GM18909 (cell line): ENCODE measurements around the gene GJD4.

ENCODE experiments used
- ATAC-seq: cut with Tn5 transposase; IDR thresholded peaks from one replicate; pipeline ENCODE4 v1.9.1; 2021; ENCODE audit warnings: mild to moderate bottlenecking; ENCODE audit not compliant: unreplicated experiment, poor library complexity

GJD4 gene

DNA sequence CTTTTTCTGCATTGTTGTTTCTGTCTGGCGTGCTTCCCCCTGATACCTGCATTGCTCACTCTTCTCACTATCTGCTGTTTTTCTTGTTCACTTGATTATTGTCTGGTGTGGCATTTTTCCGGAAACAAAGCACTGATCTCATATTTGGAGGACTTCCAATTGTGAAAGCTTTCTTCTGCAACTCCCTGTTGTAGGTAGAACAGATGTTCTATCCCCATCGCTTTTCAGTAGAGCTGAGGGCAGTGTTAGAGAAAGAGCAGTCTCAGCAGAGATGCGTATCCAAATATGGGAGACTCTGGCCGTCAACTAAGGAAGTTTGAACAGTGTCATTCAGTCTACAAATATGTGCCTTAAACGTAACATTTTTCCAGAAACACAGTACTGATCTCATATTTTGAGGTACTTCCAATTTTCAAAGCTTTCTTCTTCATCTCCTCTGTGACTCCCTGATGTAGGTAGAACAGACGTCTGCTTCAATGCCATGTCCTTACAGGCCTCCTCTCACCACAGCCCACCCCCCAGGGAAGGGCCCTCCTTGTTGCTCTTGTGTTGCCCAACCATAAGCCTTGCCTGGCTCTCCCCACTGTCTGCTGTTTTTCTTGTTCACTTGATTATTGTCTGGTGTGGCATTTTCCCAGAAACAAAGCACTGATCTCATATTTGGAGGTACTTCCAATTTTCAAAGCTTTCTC lies 27.1 kb upstream of the GJD4 start:
- ATAC-seq, result no peak

GRCh38 chr10:35578618-35578956 lies 26.6 kb upstream of the GJD4 start:
- no peak for ATAC-seq

- ATAC-seq, result no peak
These were observed 26.0 kb upstream of the GJD4 start for GRCh38 chr10:35579116-35579515.

GRCh38 chr10:35579726-35580422 lies 25.3 kb upstream of the GJD4 start:
- ATAC-seq, result no peak

- ATAC-seq, result no peak
These were observed 24.7 kb upstream of the GJD4 start for GRCh38 chr10:35580423-35580770.

DNA sequence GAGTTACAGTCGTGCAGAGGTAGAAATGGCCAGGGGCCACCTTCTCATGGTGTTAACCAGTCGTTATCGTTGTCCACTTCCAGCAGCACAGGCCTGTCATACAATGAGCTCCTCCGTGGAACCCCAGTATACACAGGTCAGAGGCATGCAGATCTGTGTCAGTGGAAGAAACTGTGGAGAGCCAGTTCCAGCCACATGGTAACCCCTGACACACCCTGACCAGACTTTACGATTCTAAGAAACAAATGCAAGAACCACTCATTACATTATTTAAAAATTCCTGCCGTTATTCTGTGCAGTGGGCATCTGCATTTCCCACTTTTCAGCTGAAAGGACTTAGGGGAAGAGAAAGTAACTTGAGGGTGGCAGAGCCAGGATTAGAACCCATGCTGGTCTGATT lies 23.5 kb upstream of the GJD4 start:
- ATAC-seq, result no peak

GRCh38 chr10:35584946-35585345 lies 20.2 kb upstream of the GJD4 start:
- no peak for ATAC-seq

DNA sequence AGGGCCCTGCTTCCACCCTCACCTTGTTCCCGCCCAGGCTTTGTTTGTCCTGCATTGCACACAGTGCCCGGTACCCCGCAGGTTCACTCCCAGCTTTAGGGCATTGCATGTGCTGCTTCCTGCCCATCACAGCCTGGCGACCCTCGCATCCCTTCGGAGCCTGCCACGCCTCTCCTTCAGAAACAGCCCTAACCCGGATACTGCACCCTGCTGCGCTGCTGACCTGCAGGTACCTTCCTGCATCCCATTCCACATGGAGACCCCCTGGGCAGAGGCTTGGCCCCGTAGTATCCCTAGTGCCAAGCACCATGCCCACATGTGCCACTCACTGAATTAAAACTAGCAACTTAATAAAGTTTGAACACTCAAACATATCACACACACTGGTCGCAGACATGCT lies 19.8 kb upstream of the GJD4 start:
- ATAC-seq, result no peak

DNA sequence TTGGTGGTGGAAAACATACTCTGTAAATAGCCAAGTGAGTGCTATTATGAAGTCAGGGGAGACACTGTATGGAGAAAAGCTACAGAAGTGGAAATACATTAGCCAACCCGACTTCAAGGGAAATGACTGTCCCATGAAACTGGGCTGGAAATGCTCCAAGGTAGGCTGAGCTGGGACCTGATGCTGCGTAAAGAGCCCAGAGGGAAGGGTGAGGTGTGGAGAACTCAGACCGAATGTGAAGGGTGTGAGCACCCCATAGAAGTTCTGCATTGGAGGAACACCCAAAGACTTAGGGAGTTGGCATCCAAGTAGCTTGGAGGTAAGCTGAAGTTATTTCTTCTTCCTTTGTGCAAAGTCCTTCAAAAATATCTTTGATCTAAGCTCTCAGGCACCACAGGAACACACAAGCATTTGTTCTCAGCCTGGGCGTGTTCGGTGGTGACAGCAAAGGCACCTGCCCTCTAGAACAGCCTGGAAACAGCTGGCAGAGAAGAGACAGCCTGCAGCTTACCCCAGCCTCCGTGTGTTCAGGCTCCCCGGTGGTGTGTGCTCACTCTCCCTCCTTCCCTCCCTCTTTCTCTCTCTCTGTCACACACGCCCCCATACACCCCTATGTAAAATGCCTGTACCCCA lies 19.1 kb upstream of the GJD4 start:
- no peak for ATAC-seq

GRCh38 chr10:35588836-35589235 lies 16.3 kb upstream of the GJD4 start:
- no peak for ATAC-seq

DNA sequence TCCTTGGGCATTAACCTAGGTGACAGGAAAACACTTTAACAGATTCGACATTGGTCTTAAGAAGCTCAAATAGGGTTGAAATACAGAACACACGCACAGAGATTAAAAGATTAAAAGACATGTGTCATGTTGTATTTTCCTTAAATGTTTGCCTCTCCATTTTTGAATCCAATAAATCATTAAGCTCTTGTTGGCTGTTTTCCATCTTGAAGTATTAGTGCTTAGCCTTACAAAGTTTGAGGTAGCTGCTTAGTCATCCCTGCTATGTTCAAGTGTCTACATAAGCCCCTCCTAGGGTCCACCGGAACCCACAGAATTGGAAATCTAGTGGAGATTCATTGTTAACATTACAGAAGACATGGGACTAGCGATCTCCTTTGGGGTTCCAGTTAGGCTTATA lies 12.7 kb upstream of the GJD4 start:
- no peak for ATAC-seq

DNA sequence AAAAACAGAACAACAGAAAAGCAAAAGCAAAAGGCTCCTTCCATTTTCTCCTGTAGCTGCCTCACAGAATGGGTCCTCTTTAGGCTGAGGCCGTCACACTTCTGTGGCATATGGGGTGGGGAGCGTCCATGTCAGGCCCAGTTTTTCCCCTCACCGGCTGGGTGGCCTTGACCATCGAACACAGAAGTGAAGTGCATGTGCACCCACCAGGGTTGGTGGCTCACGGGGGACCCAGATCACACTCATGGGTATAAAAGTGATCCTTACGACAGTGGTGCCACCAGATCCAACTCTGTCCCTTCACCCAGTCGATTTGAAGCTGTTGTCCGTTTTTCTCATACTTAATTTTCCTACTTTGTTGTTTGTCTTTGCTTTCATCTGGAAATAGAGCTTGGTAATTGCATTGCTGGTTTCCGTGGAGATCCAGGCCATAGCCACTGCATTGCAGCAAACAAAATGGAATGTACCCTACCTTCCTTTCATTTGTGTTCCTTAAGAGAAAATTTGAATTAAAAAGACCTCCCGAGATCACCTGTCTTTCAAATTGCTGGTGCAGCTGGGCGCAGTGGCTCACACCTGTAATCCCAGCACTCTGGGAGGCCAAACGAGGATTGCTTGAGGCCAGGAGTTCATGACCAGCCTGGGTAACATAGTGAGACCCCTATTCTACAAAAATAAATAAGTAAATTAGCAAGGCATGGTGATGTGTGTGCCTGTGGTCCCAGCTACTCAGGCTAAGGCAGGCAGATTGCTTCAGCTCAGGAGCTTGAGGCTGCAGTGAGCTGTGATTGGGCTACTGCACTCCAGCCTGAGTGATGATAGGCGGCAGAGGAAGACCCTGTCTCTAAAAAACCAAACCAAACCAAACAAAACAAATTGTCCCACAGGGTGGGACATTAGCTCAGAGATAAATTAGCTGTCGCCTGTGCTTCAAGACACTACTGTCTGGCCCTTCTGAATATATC lies 10.7 kb upstream of the GJD4 start:
- no peak for ATAC-seq

DNA sequence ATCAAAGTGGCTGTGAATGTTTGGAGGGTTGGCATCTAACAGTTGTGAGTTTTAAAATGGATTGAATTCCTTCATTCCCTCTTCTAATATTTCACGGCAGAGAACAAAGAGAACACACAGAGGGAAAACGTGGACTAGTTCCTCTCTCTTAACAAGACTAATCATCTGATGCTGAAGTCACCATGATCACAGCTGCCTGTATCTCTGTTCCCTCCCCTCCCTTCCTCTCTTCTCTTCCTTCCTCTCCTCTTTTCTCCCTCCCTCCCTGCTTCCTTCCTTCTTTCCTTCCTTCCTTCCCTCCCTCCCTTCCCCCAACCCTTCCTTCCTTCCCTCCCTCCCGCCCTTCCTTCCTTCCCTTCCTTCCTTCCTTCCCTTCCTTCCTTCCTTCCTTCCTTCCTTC lies 10.0 kb upstream of the GJD4 start:
- no peak for ATAC-seq

DNA sequence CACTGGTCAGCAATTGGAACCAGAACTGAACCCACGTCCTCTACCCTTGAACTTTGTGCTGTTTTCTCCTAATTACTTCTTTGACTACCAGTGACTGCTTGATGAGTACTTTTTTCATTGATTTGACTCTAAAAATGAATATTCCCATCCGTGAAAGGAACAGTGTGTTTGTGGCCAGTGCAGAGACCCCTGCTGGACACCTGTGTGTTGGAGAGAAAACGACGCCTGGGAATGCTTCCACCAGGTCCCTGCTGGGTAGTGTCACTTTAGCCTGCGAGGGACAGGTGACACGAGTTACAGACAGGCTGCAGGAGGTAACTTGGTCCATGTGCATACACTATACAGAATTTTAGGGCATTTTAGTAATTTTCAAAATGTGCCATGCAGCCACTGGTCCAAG lies 6.8 kb upstream of the GJD4 start:
- ATAC-seq, result no peak

- ATAC-seq, result no peak
These were observed 4.9 kb upstream of the GJD4 start for GRCh38 chr10:35600193-35600592.

GRCh38 chr10:35606430-35606829 lies 1.3 kb downstream of the GJD4 start:
- ATAC-seq, result no peak

DNA sequence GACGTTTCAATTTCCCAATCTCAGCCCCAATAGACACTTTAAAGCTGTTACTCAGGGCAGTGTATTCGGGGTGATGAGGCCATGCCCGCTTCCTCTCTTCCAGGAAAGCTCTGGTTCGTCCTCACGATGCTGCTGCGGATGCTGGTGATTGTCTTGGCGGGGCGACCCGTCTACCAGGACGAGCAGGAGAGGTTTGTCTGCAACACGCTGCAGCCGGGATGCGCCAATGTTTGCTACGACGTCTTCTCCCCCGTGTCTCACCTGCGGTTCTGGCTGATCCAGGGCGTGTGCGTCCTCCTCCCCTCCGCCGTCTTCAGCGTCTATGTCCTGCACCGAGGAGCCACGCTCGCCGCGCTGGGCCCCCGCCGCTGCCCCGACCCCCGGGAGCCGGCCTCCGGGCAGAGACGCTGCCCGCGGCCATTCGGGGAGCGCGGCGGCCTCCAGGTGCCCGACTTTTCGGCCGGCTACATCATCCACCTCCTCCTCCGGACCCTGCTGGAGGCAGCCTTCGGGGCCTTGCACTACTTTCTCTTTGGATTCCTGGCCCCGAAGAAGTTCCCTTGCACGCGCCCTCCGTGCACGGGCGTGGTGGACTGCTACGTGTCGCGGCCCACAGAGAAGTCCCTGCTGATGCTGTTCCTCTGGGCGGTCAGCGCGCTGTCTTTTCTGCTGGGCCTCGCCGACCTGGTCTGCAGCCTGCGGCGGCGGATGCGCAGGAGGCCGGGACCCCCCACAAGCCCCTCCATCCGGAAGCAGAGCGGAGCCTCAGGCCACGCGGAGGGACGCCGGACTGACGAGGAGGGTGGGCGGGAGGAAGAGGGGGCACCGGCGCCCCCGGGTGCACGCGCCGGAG lies 2.6 kb downstream of the GJD4 start:
- no peak for ATAC-seq

DNA sequence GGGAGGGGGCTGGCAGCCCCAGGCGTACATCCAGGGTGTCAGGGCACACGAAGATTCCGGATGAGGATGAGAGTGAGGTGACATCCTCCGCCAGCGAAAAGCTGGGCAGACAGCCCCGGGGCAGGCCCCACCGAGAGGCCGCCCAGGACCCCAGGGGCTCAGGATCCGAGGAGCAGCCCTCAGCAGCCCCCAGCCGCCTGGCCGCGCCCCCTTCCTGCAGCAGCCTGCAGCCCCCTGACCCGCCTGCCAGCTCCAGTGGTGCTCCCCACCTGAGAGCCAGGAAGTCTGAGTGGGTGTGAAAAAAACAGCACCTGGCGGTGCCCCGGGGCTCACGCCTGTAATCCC lies 3.2 kb downstream of the GJD4 start:
- ATAC-seq, result no peak

DNA sequence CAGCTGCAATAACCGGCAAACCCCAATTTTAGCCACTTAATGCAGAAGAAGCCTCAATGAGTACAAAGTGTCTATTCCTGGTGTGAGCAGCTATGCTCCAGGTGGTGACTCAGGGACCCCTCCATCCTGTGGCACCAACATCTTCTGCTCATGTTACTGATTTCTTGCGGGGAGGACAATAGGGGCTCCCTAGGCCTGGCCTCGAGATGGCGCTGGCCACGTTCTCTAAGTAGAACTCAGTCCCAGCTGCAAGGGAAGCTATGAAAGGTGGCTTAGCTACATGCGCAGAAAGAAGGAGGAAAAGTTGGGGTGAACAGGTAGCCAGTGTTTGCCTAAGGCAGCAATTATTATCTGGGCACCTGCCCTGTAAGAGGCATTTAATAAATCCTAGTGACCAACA lies 6.6 kb downstream of the GJD4 start:
- ATAC-seq, result no peak
